ENCODE measurements around the gene KRT7.

- no peak for TF ChIP-seq CTCF (conservative IDR thresholded peaks at IDR 0.05; ENCODE audit: low read length)
- no peak for TF ChIP-seq EZH2phosphoT487 (IDR thresholded peaks at IDR 0.05; ENCODE audit: borderline replicate concordance)
Observed at GRCh38 chr12:52204095-52204930, 28.7 kb upstream of the KRT7 start.

Measured in Loucy (cell line).